CD4-positive, alpha-beta T cell (primary cell): ENCODE measurements around the gene ACER3. TPM values are rescaled to one million over a fixed set of nuclear protein-coding genes. Genes with fewer than 3 reads are reported as not detected.

Experiments
- ATAC-seq: fragments of 200-7000 bp; cut with Tn5 transposase; one replicate; pipeline ENCODE4 v1.10.0; 2022; ENCODE audit warnings: mild to moderate bottlenecking; ENCODE audit not compliant: poor library complexity
- CTCF ChIA-PET: fragments of 350-600 bp; sonication (Branson Sonifier 250); formaldehyde crosslinking; loops from one replicate; lab custom pipeline; 2021; ENCODE audit warnings: antibody characterized with exemption, inconsistent platforms; lab: Charles Lee
- POLR2A ChIA-PET: fragments of 350-600 bp; sonication (Branson Sonifier 250); formaldehyde crosslinking; loops from one replicate; lab custom pipeline; 2021; ENCODE audit warnings: antibody characterized with exemption, inconsistent platforms; lab: Charles Lee
- DNase-seq, 14 experiments: peaks; one replicate each; pipeline ENCODE4 v3.0.0-alpha.2; 2013 to 2020; ENCODE audit warnings: mixed read lengths in 2 of 14
- H3K27ac ChIP-seq, 2 donors: one replicate each; pipeline versions ENCODE4 v1.5.1 to v1.7.0; 2013; ENCODE audit warnings: low read length in 2 of 2, low read depth in 1 of 2, mild to moderate bottlenecking in 1 of 2
- H3K27me3 ChIP-seq, 2 experiments: 1 replicate in 1 of 2; 2 replicates in 1 of 2; pipeline versions ENCODE4 v1.6.1 to v1.7.0; 2013; ENCODE audit warnings: low read length in 2 of 2, control low read depth in 1 of 2, mild to moderate bottlenecking in 1 of 2, moderate library complexity in 1 of 2; ENCODE audit not compliant: insufficient read depth in 2 of 2, control insufficient read depth in 1 of 2
- H3K36me3 ChIP-seq: one replicate; pipeline ENCODE4 v1.6.1; 2013; ENCODE audit warnings: low read length, control low read depth; ENCODE audit not compliant: insufficient read depth
- H3K4me1 ChIP-seq: one replicate; pipeline ENCODE4 v1.6.1; 2013; ENCODE audit warnings: low read length, control low read depth; ENCODE audit not compliant: insufficient read depth
- H3K4me3 ChIP-seq: one replicate; pipeline ENCODE4 v1.5.1; 2013; ENCODE audit warnings: mild to moderate bottlenecking, low read length, moderate library complexity
- H3K9me3 ChIP-seq, 2 experiments: 1 replicate in 1 of 2; 2 replicates in 1 of 2; pipeline versions ENCODE4 v1.6.1 to v1.7.0; 2013; ENCODE audit warnings: low read length in 2 of 2, mild to moderate bottlenecking in 2 of 2, control low read depth in 1 of 2, moderate library complexity in 1 of 2; ENCODE audit not compliant: control insufficient read depth in 1 of 2, insufficient read depth in 1 of 2
- H3K27ac Mint-ChIP-seq: one replicate; pipeline ENCODE4 v1.8.0; 2020; ENCODE audit warnings: mixed read lengths
- H3K27me3 Mint-ChIP-seq: one replicate; pipeline ENCODE4 v1.8.0; 2021; ENCODE audit warnings: mixed read lengths
- H3K36me3 Mint-ChIP-seq: one replicate; pipeline ENCODE4 v1.8.0; 2021; ENCODE audit warnings: low read depth, mixed read lengths
- H3K4me1 Mint-ChIP-seq: one replicate; pipeline ENCODE4 v1.8.0; 2021; ENCODE audit warnings: low read depth, mixed read lengths
- H3K4me3 Mint-ChIP-seq: one replicate; pipeline ENCODE4 v1.8.0; 2020; ENCODE audit warnings: mild to moderate bottlenecking, mixed read lengths
- H3K9me3 Mint-ChIP-seq: one replicate; pipeline ENCODE4 v1.8.0; 2020; ENCODE audit warnings: mixed read lengths
- CTCF ChIP-seq: fragments of 200-600 bp; IDR thresholded peaks from one replicate; pipeline ENCODE4 v1.8.0; 2022; ENCODE audit warnings: antibody characterized with exemption, mild to moderate bottlenecking
- intact Hi-C, 2 experiments: fragments of 100-400 bp; cut with DNase I in 1 of 2; cut with micrococcal nuclease in 1 of 2; formaldehyde crosslinking; loops; one replicate each; pipeline versions ENCODE4 v1.15.1 to v1.9.0; 2023 to 2025; cut with DNase I, micrococcal nuclease
- total RNA-seq, 174 experiments: library from RNA in 2 of 174; stranded (reverse) in 2 of 174; gene quantifications; one replicate each; pipeline ENCODE4 v1.2.3 and lab custom pipeline; 2021 to 2026

The ACER3 gene
- total RNA-seq, 2 experiments from 2014 or later = 6.4 to 7.0 TPM

GRCh38 chr11:77074626-77075221, 214.0 kb downstream of the ACER3 start:
- ChIA-PET CTCF (interaction anchor here (1.4 kb wide), 1 partner anchor 17 kb away, joined by 5 read pairs; no protein-coding TSS in a partner anchor), POLR2A (no interaction called here)
- Histone ChIP-seq H3K9me3 (no peaks in the 10 kb centered on the region), H3K27ac (no peak overlapping the region), H3K27me3 (no peaks in the 10 kb centered on the region), H3K36me3 (no peaks in the 10 kb centered on the region), H3K4me3 (no peak overlapping the region), H3K4me1 (peaks cover 20% of the 10 kb centered on the region)
- intact Hi-C loops = no loop called here
- Mint-ChIP-seq H3K27ac (no peak overlapping the region), H3K4me1 (peaks cover 16% of the 10 kb centered on the region), H3K4me3 (no peak overlapping the region), H3K36me3 (no peaks in the 10 kb centered on the region), H3K9me3 (no peaks in the 10 kb centered on the region), H3K27me3 (no peaks in the 10 kb centered on the region)
- DNase-seq (peak in 1 of 14 experiments; percentile 4), ATAC-seq (no peak)
- no peak for TF ChIP-seq CTCF

- Mint-ChIP-seq H3K9me3 (no peaks in the 10 kb centered on the region), H3K4me3 (no peak overlapping the region), H3K36me3 (no peaks in the 10 kb centered on the region), H3K27ac (no peak overlapping the region), H3K4me1 (peaks cover 16% of the 10 kb centered on the region), H3K27me3 (no peaks in the 10 kb centered on the region)
- Histone ChIP-seq H3K27me3 (no peaks in the 10 kb centered on the region), H3K9me3 (peaks cover 0 to 5% of the 10 kb centered on the region in 2 experiments), H3K27ac (no peak overlapping the region), H3K4me1 (peaks cover 20% of the 10 kb centered on the region), H3K4me3 (no peak overlapping the region), H3K36me3 (no peaks in the 10 kb centered on the region)
- ChIA-PET CTCF (interaction anchor here (1.4 kb wide), 1 partner anchor 16 kb away, joined by 5 read pairs; no protein-coding TSS in a partner anchor), POLR2A (no interaction called here)
- ATAC-seq (no peak), DNase-seq (no peak)
- intact Hi-C loops = no loop called here
- TF ChIP-seq CTCF = no peak
Measured at GRCh38 chr11:77075425-77075905, 214.7 kb downstream of the ACER3 start.

Other genes starting within 250 kb of the ACER3 start
- 1 to 10 TPM; 1.8 to 2.4 TPM for gene LRRC32, start 190.2 kb upstream of the ACER3 start, total RNA-seq
- under 1 TPM in 1 of 2 experiments, not detected in 1; 0.06 TPM for gene TSKU, start 77.6 kb upstream of the ACER3 start, total RNA-seq
- not detected for gene B3GNT6, start 173.5 kb downstream of the ACER3 start, total RNA-seq
- 1 to 10 TPM; 5.1 to 6.9 TPM for gene CAPN5, start 206.1 kb downstream of the ACER3 start, total RNA-seq
- gene OMP, start 241.9 kb downstream of the ACER3 start, total RNA-seq = not detected